Progenitor cell of endocrine pancreas (in vitro differentiated cells): ENCODE data around the gene LCE7A. TPM values are rescaled to one million over a fixed set of nuclear protein-coding genes. Genes with fewer than 3 reads are reported as not detected.

Experiments used
- DNase-seq: peaks from one replicate; pipeline ENCODE4 v3.0.0; 2021; ENCODE audit warnings: low spot score; ENCODE audit not compliant: unreplicated experiment
- H3K27ac Mint-ChIP-seq: 2 replicates; pipeline ENCODE4 v1.8.0; 2021; ENCODE audit warnings: mild to moderate bottlenecking, moderate library complexity, mixed read lengths
- H3K27me3 Mint-ChIP-seq: 2 replicates; pipeline ENCODE4 v1.8.0; 2021; ENCODE audit warnings: mixed read lengths
- H3K36me3 Mint-ChIP-seq: 2 replicates; pipeline ENCODE4 v1.8.0; 2022; ENCODE audit warnings: mixed read lengths; ENCODE audit not compliant: insufficient read depth
- H3K4me1 Mint-ChIP-seq: 2 replicates; pipeline ENCODE4 v1.8.0; 2021; ENCODE audit warnings: low read depth, mixed read lengths
- H3K4me3 Mint-ChIP-seq: 2 replicates; pipeline ENCODE4 v1.8.0; 2021; ENCODE audit warnings: low read depth, mild to moderate bottlenecking, moderate library complexity, mixed read lengths
- H3K9me3 Mint-ChIP-seq: 2 replicates; pipeline ENCODE4 v1.8.0; 2021; ENCODE audit warnings: low read depth, mixed read lengths
- CTCF ChIP-seq: fragments of 200-600 bp; sonication (generic); IDR thresholded peaks from one replicate; pipeline ENCODE4 v1.5.0; 2021; ENCODE audit warnings: antibody characterized with exemption, mild to moderate bottlenecking; ENCODE audit not compliant: unreplicated experiment
- total RNA-seq: library from RNA; stranded (reverse); gene quantifications from 2 replicates; pipeline ENCODE4 v1.2.1, GENCODE V29; 2021

The LCE7A gene
- total RNA-seq, 1 donor from 2014 or later, result not detected

DNA sequence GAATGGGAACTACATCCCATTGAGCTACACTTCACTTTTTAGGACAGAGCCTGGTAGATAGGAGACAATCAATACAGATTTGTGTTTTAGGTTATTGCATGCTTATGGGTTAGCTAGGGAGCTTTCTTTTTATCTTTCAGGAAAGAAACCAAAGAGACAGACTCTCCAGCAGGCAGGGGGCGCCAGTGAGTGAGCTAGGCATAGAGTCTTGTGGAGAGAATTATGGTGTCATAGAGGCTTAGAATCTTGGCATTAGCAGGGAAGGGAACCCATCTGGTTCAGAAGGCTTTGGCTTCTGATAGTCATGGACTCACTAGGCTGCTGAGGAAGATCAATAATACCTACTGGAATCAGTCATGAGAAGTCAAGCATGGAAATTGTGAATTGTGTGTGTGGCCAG is 18.2 kb downstream of the LCE7A start, which contains the start of gene SMCP:
Gene SMCP, plus strand, starts transcription at position 281 of the 400 bp plus-strand sequence. CDS start 6,101 bp downstream, outside the sequence.
- no peak for DNase-seq
- TF ChIP-seq CTCF, result no peak
- H3K27ac Mint-ChIP-seq, result no peak within 1 kb of the TSS
- no peaks in the 10 kb centered on the region for H3K36me3 Mint-ChIP-seq
- no peak within 1 kb of the TSS for H3K4me3 Mint-ChIP-seq
- no peaks in the 10 kb centered on the region for H3K27me3 Mint-ChIP-seq
- peaks cover 32% of the 10 kb centered on the region for H3K9me3 Mint-ChIP-seq
- no peaks in the 10 kb centered on the region for H3K4me1 Mint-ChIP-seq

- Mint-ChIP-seq H3K36me3 (no peaks in the 10 kb centered on the region), H3K4me1 (no peaks in the 10 kb centered on the region), H3K9me3 (peaks cover 37% of the 10 kb centered on the region)
Measured at GRCh38 chr1:152879559-152880198, 19.9 kb downstream of the LCE7A start.

GRCh38 chr1:152880316-152880715 is 20.5 kb downstream of the LCE7A start:
- Mint-ChIP-seq H3K27me3 (no peaks in the 10 kb centered on the region), H3K36me3 (no peaks in the 10 kb centered on the region), H3K4me3 (no peak overlapping the region), H3K9me3 (peaks cover 37% of the 10 kb centered on the region), H3K4me1 (no peaks in the 10 kb centered on the region), H3K27ac (no peak overlapping the region)
- DNase-seq, result no peak
- TF ChIP-seq CTCF, result no peak

More at GRCh38 chr1:152879559-152880198, 19.9 kb downstream of the LCE7A start:
- H3K27ac Mint-ChIP-seq, result no peak overlapping the region
- no peaks in the 10 kb centered on the region for H3K27me3 Mint-ChIP-seq
- DNase-seq, result no peak
- TF ChIP-seq CTCF, result no peak
- no peak overlapping the region for H3K4me3 Mint-ChIP-seq

DNA sequence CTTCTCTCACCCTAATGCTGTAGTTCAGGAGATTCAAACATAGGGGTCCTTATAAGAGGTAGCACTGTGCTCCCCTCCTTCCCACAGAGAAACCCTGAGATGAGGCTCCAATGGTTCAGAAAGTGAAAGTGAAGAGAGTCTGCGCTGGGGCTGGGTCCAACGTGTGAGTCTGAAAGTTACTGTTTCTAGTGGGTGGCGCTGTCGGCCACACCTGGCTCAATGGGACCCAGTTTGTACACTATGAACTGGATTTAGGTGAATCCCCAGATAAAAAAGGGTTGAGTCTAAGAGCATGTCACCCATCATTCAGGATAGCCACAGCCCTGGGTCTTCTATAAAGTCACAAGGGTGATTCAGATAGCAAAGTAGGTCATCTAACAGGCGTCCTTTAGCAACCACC is 21.1 kb downstream of the LCE7A start:
- TF ChIP-seq CTCF, result no peak
- no peaks in the 10 kb centered on the region for H3K4me1 Mint-ChIP-seq
- no peak overlapping the region for H3K27ac Mint-ChIP-seq
- H3K27me3 Mint-ChIP-seq, result no peaks in the 10 kb centered on the region
- H3K36me3 Mint-ChIP-seq, result no peaks in the 10 kb centered on the region
- peaks cover 43% of the 10 kb centered on the region for H3K9me3 Mint-ChIP-seq
- H3K4me3 Mint-ChIP-seq, result no peak overlapping the region
- DNase-seq, result no peak

DNA sequence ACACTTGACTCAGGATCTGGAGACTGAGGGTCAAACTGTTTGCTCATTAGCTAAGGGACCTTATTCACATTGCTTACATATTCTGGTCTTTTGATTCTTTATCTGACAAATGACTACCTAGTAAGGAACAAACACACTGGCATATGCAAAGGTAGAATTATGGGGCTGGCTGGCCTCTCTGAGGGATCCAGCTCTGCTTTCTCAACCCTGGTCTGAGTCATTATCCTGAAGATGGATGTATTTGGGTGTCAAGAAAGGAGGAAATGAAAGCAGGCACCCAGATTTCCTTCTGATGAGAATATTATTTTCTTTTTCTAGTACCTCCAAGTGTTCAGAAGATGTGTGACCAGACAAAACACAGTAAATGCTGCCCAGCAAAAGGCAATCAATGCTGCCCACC is 24.3 kb downstream of the LCE7A start:
- no peak overlapping the region for H3K27ac Mint-ChIP-seq
- H3K4me3 Mint-ChIP-seq, result no peak overlapping the region
- no peaks in the 10 kb centered on the region for H3K36me3 Mint-ChIP-seq
- no peak for DNase-seq
- TF ChIP-seq CTCF, result no peak
- no peaks in the 10 kb centered on the region for H3K27me3 Mint-ChIP-seq
- H3K9me3 Mint-ChIP-seq, result peaks cover 47% of the 10 kb centered on the region
- H3K4me1 Mint-ChIP-seq, result no peaks in the 10 kb centered on the region
